SK-N-SH treated with all-trans-retinoic acid at 6 μM for 48 hours (cell line): ENCODE measurements around the gene SORCS2.

Experiments
- CREB5 ChIP-seq: fragments of 250-450 bp; sonication (Bioruptor Pico); IDR thresholded peaks from 2 replicates; pipeline ENCODE4 v1.5.1; 2020; ENCODE audit warnings: low read depth, mild to moderate bottlenecking, moderate library complexity
- CSDC2 ChIP-seq: fragments of 250-450 bp; sonication (Bioruptor Pico); IDR thresholded peaks from 2 replicates; pipeline ENCODE4 v1.5.0; 2020; ENCODE audit warnings: mild to moderate bottlenecking, moderate library complexity
- GLIS3 ChIP-seq: fragments of 250-450 bp; sonication (Bioruptor Pico); IDR thresholded peaks from 2 replicates; pipeline ENCODE4 v1.5.0; 2020; ENCODE audit warnings: mild to moderate bottlenecking, moderate library complexity
- ISL1 ChIP-seq: fragments of 250-450 bp; sonication (Bioruptor Pico); IDR thresholded peaks from 2 replicates; pipeline ENCODE4 v2.1.2; 2022; ENCODE audit warnings: mild to moderate bottlenecking, moderate library complexity
- PATZ1 ChIP-seq: fragments of 250-450 bp; sonication (Bioruptor Pico); IDR thresholded peaks from 2 replicates; pipeline ENCODE4 v1.8.0; 2020; ENCODE audit warnings: mild to moderate bottlenecking, moderate library complexity, borderline replicate concordance
- PPARA ChIP-seq: fragments of 250-450 bp; sonication (Bioruptor Pico); IDR thresholded peaks from 2 replicates; pipeline ENCODE4 v1.5.0; 2020; ENCODE audit warnings: mild to moderate bottlenecking, borderline replicate concordance
- SNAI2 ChIP-seq: fragments of 250-450 bp; sonication (Bioruptor Pico); IDR thresholded peaks from 2 replicates; pipeline ENCODE4 v1.5.0; 2020; ENCODE audit warnings: mild to moderate bottlenecking, moderate library complexity
- TCF4 ChIP-seq: fragments of 250-450 bp; sonication (Bioruptor Pico); IDR thresholded peaks from 2 replicates; pipeline ENCODE4 v1.8.0; 2021; ENCODE audit warnings: mild to moderate bottlenecking, moderate library complexity, borderline replicate concordance
- TOX ChIP-seq: fragments of 250-450 bp; sonication (Bioruptor Pico); IDR thresholded peaks from 2 replicates; pipeline ENCODE4 v1.8.0; 2021; ENCODE audit warnings: mild to moderate bottlenecking, moderate library complexity, borderline replicate concordance
- TSHZ2 ChIP-seq: fragments of 250-450 bp; sonication (Bioruptor Pico); IDR thresholded peaks from 2 replicates; pipeline ENCODE4 v1.5.0; 2020; ENCODE audit warnings: mild to moderate bottlenecking, moderate library complexity
- ZFP30 ChIP-seq: fragments of 450-650 bp; formaldehyde crosslinking; IDR thresholded peaks from 2 replicates; pipeline ENCODE4 v1.5.0; 2022; ENCODE audit warnings: mild to moderate bottlenecking, moderate library complexity
- ZNF565 ChIP-seq: fragments of 450-650 bp; formaldehyde crosslinking; conservative IDR thresholded peaks from 2 replicates; pipeline ENCODE4 v1.5.0; 2020; ENCODE audit warnings: low read depth, mild to moderate bottlenecking, moderate library complexity

- TF ChIP-seq TOX (CRISPR knock-in tag) (no peak), ISL1 (CRISPR knock-in tag) (no peak), SNAI2 (CRISPR knock-in tag) (no peak), TSHZ2 (CRISPR knock-in tag) (no peak), PATZ1 (CRISPR knock-in tag) (no peak), ZNF565 (CRISPR knock-in tag) (no peak), PPARA (CRISPR knock-in tag) (no peak), GLIS3 (CRISPR knock-in tag) (no peak), TCF4 (CRISPR knock-in tag) (no peak), CSDC2 (no peak), CREB5 (CRISPR knock-in tag) (no peak), ZFP30 (no peak)
Measured at GRCh38 chr4:7423391-7423790, 231.1 kb downstream of the SORCS2 start.
